GM23338 (cell line): ENCODE results near the gene OR56B4. TPM values are rescaled to one million over a fixed set of nuclear protein-coding genes. Genes with fewer than 3 reads are reported as not detected.

Source experiments
- polyA plus RNA-seq: library from polyadenylated mRNA; unstranded; fragments of >200 nt; fragmentation: Nextera tagmentation; extraction: Ambion mirVana; gene quantifications from 2 replicates; pipeline ENCODE4 v1.2.1, GENCODE V29; 2016
- total RNA-seq: library from RNA; depleted of rRNA; stranded (reverse); fragments of >200 nt; shearing (Covaris generic); gene quantifications from 2 replicates; pipeline ENCODE4 v1.2.3, GENCODE V29; 2014; rRNA removed

OR56B4 gene
- total and polyA plus RNA-seq, 2 experiments from 2014 or later, result not detected

Other genes starting within 250 kb of the OR56B4 start
- 0.21 TPM in 1 of 2 replicates, not detected in the other for gene OR52E8, start 250.0 kb upstream of the OR56B4 start, total RNA-seq
- not detected in 2 replicates for gene OR52E8, start 250.0 kb upstream of the OR56B4 start, polyA plus RNA-seq
- gene OR52E4, start 227.1 kb upstream of the OR56B4 start, total RNA-seq, result not detected in 2 replicates
- gene OR52E4, start 227.1 kb upstream of the OR56B4 start, polyA plus RNA-seq, result not detected in 2 replicates
- not detected in 2 replicates for gene OR52E5, start 214.5 kb upstream of the OR56B4 start, total RNA-seq
- not detected in 2 replicates for gene OR52E5, start 214.5 kb upstream of the OR56B4 start, polyA plus RNA-seq
- not detected in 2 replicates for gene OR56A3, start 165.4 kb upstream of the OR56B4 start, total RNA-seq
- not detected in 2 replicates for gene OR56A3, start 165.4 kb upstream of the OR56B4 start, polyA plus RNA-seq
- 1.9 TPM in 1 of 2 replicates, not detected in the other for gene OR56A5, start 139.2 kb upstream of the OR56B4 start, total RNA-seq
- gene OR56A5, start 139.2 kb upstream of the OR56B4 start, polyA plus RNA-seq, result not detected in 2 replicates
- gene OR52L1, start 120.7 kb upstream of the OR56B4 start, total RNA-seq, result 0.17 TPM in 1 of 2 replicates, not detected in the other
- not detected in 2 replicates for gene OR52L1, start 120.7 kb upstream of the OR56B4 start, polyA plus RNA-seq
- gene OR56A4, start 100.7 kb upstream of the OR56B4 start, total RNA-seq, result 0.10 and 0.23 TPM in 2 replicates
- 0.16 and 0.23 TPM in 2 replicates for gene OR56A4, start 100.7 kb upstream of the OR56B4 start, polyA plus RNA-seq
- 0.35 and 0.97 TPM in 2 replicates for gene OR56A1, start 76.9 kb upstream of the OR56B4 start, total RNA-seq
- 0.06 and 0.10 TPM in 2 replicates for gene OR56A1, start 76.9 kb upstream of the OR56B4 start, polyA plus RNA-seq
- not detected in 2 replicates for gene OR52B2, start 62.6 kb downstream of the OR56B4 start, total RNA-seq
- not detected in 2 replicates for gene OR52B2, start 62.6 kb downstream of the OR56B4 start, polyA plus RNA-seq
- gene OR52W1, start 91.5 kb downstream of the OR56B4 start, total RNA-seq, result not detected in 2 replicates
- gene OR52W1, start 91.5 kb downstream of the OR56B4 start, polyA plus RNA-seq, result not detected in 2 replicates
- not detected in 2 replicates for gene C11orf42, start 97.9 kb downstream of the OR56B4 start, total RNA-seq
- gene C11orf42, start 97.9 kb downstream of the OR56B4 start, polyA plus RNA-seq, result not detected in 2 replicates
- gene FHIP1B, start 127.0 kb downstream of the OR56B4 start, total RNA-seq, result 20.0 and 34.5 TPM in 2 replicates
- gene FHIP1B, start 127.0 kb downstream of the OR56B4 start, polyA plus RNA-seq, result 10.3 TPM in 2 replicates
- gene CNGA4, start 131.4 kb downstream of the OR56B4 start, total RNA-seq, result not detected in 2 replicates
- 0.15 TPM in 1 of 2 replicates, not detected in the other for gene CNGA4, start 131.4 kb downstream of the OR56B4 start, polyA plus RNA-seq
- 7.0 and 8.2 TPM in 2 replicates for gene CCKBR, start 152.2 kb downstream of the OR56B4 start, total RNA-seq
- 3.9 and 4.8 TPM in 2 replicates for gene CCKBR, start 152.2 kb downstream of the OR56B4 start, polyA plus RNA-seq
- gene CAVIN3, start 212.8 kb downstream of the OR56B4 start, total RNA-seq, result 34.2 and 41.3 TPM in 2 replicates
- 32.9 and 33.2 TPM in 2 replicates for gene CAVIN3, start 212.8 kb downstream of the OR56B4 start, polyA plus RNA-seq